GM10847 (cell line): Measurements from ENCODE around the gene CRADD.

Source experiments
- POLR2A ChIP-seq: IDR thresholded peaks from 2 replicates; pipeline ENCODE4 v1.6.1; 2011; ENCODE audit not compliant: insufficient read length; ENCODE audit errors: extremely low read depth

Gene CRADD

GRCh38 chr12:93886533-93887511, 209.6 kb downstream of the CRADD start:
- TF ChIP-seq POLR2A, result no peak

GRCh38 chr12:93888964-93889363, 211.8 kb downstream of the CRADD start:
- TF ChIP-seq POLR2A, result no peak

GRCh38 chr12:93889516-93890212, 212.5 kb downstream of the CRADD start:
- no peak for TF ChIP-seq POLR2A

- TF ChIP-seq POLR2A, result no peak
Observed at GRCh38 chr12:93892423-93893268, 215.5 kb downstream of the CRADD start.

GRCh38 chr12:93894391-93895088, 217.4 kb downstream of the CRADD start:
- no peak for TF ChIP-seq POLR2A

- TF ChIP-seq POLR2A, result no peak
Observed at GRCh38 chr12:93895089-93895445, 217.9 kb downstream of the CRADD start.

GRCh38 chr12:93896427-93896826, 219.3 kb downstream of the CRADD start:
- no peak for TF ChIP-seq POLR2A

GRCh38 chr12:93896952-93897351, 219.8 kb downstream of the CRADD start:
- no peak for TF ChIP-seq POLR2A

GRCh38 chr12:93901739-93902138, 224.6 kb downstream of the CRADD start:
- TF ChIP-seq POLR2A, result no peak

- TF ChIP-seq POLR2A, result no peak
Observed at GRCh38 chr12:93902192-93902591, 225.0 kb downstream of the CRADD start.

GRCh38 chr12:93902736-93903562, 225.8 kb downstream of the CRADD start:
- no peak for TF ChIP-seq POLR2A

- TF ChIP-seq POLR2A, result no peak
Observed at GRCh38 chr12:93904124-93904523, 226.9 kb downstream of the CRADD start.

GRCh38 chr12:93908264-93908663, 231.1 kb downstream of the CRADD start:
- TF ChIP-seq POLR2A, result no peak

GRCh38 chr12:93908846-93909567, 231.8 kb downstream of the CRADD start:
- no peak for TF ChIP-seq POLR2A

GRCh38 chr12:93911396-93911795, 234.2 kb downstream of the CRADD start:
- TF ChIP-seq POLR2A, result no peak
